Stimulated activated CD4-positive, alpha-beta T cell treated with anti-CD3 and anti-CD28 coated beads, Interleukin-12 subunit alpha, Interleukin-12 subunit beta, amount 100 ng/mL, for 4 hours (primary cell): ENCODE results near the gene RAD51B.

Experiments
- DNase-seq: peaks from one replicate; pipeline ENCODE4 v3.0.0-alpha.2; 2020

Gene RAD51B

DNA sequence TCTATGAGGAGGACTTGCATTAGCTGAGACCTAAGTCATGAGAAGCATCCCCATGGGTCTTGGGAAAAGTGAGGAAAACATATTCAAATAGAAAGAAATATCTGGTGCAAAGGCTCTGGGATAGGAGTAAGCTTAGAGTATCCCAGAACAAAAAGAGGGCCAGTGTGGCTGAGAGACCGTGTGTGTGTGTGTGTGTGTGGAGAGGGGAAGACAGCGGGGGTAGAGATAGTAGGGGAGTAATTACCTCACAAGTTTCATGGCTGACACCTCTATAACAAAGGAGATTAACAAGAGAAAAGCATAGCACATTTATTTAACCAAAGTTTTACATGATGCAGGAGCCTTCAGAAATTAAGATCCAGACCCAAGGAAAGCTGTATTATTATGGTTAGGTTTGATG is 440.5 kb downstream of the RAD51B start:
- DNase-seq: no peak

DNA sequence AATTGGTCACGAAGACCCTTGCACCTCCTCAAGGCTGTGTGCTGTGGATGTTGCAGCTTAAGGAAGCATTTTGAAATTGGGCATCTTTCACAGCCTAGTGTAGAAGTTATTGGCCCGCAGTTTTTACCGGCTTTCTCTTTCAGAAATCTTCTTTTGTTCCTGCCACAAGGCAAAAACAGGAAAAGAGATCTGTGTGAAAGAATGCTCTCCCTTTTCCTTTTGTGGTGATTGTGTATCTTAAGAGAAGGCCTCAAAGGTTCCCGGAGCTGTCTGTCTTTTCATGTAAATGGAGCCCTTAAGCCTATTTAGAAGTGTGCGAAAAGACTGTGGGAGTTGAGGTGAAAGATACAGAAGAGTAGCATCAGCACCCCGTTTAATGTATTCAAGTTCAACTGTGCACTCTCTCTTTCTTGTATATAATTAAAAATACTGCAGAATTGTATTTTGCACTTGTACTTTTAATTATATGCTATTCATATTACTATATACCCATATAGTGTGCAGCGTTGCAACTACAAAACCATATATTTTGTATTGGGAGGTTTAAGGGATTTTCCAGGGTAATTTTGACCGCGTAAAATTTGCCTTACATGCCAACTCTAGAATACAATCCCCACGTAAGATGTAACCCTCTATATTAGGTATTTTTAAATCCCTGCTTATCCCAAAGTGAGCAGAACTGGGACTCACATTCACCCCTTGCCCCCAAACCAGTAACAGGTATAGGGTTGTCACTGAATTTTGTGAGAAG is 441.7 kb downstream of the RAD51B start:
- no peak for DNase-seq

DNA sequence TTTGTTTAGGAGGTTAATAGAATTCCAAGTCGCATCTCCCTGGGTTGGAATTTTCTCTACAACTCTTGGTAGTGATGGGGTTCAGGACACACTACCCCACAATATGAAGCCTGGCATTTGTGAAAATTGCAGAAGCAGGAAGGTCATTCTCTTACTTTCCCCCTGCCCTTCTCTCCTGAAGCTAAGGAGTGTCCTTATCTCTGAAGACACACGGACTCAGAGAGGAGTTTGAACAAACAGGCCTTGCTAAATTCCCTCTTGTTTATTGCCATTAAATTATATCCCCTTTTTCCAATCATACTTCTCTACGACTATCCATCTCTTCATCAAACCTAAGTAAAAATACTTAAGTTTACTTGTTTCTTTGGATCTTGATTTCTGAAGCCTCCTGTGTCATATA is 443.0 kb downstream of the RAD51B start:
- no peak for DNase-seq

DNA sequence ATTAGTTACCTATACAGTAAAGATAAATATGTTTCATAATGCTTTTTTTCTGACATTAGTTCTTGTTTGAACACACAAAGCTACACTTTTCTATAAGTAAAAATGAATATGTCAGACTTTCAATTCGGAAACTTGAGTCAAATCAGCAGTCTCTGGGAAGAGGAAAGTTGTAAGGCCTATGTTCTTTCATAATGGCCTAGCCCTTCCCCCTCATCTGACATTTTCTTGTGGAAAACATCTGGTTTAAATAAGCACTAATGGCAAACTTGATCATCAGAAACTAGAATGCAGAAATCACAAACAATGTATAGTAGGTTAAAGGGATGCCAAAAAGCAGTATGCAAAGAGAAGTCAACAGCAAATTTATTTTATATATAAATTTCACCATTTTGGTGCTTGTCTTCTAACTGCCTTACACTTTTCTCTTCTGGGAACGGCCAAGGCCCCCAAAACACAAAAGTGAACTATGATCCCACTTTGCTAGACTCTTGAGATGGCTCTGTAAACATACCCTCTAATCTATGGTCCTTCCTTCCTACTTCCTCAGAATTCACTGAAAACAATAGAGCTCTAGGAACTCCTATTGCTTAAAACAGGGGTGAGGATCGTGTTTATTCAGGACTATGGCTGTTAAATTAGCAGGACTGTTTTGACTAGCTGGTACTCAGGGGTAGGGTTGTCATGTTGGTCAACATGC is 444.1 kb downstream of the RAD51B start:
- no peak for DNase-seq

DNA sequence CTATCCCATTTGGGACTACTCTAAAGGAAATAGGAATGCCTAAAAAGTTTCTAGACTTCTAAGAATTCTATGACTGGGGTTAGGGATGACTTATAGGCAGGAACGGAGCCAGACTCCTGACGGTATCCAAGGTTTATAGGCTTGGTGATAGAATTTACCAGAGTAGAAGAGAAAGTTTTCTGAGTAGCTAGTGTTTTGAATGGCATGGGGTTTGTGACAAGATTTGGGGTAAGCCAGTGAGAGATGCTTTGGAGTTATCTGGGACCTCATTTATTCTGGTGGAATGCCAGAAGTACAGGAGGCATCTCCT is 444.6 kb downstream of the RAD51B start:
- DNase-seq: no peak

DNA sequence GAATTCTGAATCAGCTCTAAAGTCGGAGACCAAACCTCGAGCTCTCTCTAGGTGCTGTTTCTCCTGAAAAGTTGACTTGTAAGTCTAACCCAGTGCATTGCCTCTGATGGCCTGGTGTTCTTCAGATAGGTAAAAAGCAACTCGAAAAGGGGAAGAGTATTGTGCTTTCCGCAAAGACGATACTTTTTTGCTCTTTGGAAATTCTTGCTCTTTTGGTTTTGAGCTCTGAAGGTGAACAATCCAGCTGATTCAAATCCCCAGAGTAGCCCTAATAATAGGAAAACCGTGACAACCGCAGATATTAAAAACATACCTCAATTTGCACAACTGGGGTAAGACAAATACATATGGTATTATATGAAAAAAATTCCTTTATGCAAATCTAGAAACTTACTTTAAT is 447.4 kb downstream of the RAD51B start:
- DNase-seq: no peak

DNA sequence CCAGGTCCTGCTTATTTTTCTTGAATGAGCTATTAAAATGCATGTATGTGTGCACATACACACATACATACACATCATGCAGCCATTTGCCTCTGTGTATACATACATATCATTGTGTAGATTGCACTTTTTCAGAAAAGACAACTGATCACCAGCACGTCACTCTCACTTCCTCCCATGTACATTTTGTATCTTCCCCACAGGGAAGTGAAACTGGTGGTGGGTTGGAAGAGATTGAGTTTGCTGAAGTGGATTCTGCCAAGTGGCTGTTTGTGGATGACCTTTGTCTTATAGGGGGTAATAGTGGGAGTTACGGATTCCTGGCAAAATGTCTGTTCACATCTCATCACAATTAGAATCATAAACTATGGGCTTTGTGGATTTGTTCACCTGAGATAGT is 448.6 kb downstream of the RAD51B start:
- no peak for DNase-seq

DNA sequence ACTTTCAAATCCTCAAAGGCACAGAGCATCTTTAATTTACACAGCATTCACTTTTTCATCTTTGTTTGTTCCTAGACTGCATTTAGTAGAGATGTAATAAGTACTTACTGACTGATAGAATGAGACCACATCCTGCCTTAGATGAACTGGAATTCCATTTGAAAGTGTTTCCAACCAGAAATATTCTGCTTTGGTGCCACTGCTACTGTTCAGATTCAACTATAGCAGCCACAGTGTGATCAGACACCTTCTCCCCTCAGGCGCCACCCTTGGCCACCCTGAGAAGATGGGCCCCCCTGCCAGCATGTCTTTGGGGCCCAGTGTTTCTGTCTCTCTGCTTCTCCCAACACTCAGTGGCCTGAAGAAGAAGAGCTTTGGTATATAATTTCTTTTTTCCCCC is 449.1 kb downstream of the RAD51B start:
- DNase-seq: no peak

DNA sequence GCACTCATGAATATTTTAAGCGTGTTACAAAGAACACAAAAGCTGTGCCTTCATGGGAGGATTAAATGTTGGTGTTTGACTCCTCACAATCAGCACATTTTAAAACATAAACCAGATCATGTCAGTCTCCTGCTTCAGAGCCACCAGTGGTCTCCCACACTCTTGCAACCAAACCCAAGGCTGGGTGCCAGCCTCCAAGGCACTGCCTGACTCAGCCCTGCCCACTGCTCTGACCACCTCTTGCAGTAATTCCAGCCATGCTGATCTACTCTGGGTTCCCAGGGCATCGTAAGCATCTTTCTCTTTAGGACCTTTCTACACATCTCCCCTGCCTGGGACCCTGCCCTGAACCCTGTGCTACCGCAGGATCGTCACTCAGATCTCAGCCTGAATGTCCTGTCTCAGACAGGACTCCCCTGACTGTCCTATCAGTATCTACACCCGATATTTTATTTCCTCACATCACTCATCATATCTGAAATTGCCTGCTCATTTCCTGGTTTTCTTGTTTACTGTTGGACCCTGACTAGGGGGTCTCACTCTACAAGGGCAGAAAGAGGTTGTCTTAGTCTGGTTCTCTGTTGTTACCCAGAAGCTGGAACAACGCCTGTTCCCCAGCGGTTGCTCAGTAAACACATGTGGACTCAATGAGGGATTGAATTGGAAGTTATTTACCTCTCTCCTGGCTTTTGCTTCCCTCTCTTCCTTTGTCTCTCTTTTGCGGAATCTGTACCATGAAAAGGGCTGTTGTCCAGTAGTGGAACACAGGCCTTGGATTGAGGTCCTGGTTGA is 449.8 kb downstream of the RAD51B start:
- DNase-seq: no peak

DNA sequence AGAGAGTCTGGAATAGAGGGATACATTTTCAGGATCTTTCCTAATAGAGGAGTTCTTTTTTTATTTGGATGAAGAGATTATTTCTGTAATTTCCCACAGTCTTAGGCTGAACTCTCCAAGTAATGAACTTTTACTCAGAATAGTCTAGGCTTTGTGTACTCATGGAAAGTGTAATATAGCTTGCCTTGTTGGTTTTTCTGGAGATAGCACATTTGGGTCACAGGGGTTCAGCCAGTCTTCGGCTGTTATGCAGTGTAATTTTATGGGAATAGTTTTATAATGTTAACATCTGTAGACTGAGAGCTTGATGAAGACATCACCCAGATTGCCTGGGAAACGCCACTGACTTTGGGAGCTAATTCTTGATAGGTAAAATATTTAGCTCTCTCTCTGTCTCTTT is 450.8 kb downstream of the RAD51B start:
- DNase-seq: no peak

DNA sequence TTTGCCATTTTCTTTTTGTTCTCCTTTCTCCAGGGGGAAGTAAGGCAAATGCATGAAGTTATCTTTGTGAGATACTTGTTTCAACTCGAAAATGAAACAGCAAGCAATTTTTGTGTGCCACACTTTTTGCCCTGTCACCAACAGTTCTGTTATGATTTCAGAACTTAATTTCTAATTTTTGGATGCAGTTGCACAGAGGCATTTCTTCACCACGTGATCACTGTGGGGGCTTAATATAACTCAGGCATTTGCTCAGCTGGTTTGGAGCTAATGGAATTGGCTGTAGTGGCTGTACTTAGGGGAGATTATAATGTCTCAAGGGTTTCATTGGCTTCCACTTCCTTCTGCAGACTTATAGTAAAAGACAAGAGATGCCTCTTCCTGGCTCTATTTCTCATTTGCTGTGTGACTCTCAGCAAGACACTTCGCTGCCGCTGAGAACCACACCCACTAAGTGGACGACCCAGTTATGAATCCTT is 452.4 kb downstream of the RAD51B start:
- no peak for DNase-seq

DNA sequence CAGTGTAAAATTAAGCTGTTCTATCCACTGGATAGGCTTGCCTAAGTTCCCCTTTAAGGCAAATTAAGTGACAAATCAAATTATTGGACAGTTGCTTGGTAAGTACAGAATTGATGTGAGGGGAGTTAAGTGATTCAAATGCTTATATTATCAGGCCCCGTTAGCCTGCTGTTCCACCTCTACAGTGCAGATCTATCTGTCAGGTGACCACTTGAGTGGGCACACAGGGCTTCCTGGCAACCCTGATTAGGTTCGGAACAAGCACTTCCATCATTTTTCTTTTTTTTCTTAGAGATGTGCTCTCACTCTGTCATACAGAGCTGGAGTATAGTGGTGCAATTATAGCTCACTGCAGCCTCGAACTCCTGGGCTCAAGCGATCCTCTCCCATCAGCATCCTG is 453.8 kb downstream of the RAD51B start:
- DNase-seq: no peak

DNA sequence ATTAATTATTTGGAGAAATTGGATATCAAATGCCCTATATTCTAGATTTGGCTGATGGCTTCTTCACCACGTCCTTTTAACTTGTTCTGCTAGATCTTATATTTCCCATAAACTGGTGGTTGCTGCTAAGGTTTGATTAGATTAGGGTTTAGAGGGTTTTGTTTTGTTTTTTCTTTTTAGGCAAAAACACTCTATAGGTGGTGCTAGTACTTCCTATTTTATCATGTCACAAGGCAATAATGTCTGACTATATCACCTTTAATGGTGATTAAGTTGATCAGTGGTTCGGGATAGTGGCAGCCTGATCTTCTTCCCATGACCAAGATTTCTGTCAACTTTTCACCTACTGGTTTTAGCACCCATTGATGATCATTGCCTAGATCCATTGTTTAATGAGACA is 455.1 kb downstream of the RAD51B start:
- no peak for DNase-seq

DNA sequence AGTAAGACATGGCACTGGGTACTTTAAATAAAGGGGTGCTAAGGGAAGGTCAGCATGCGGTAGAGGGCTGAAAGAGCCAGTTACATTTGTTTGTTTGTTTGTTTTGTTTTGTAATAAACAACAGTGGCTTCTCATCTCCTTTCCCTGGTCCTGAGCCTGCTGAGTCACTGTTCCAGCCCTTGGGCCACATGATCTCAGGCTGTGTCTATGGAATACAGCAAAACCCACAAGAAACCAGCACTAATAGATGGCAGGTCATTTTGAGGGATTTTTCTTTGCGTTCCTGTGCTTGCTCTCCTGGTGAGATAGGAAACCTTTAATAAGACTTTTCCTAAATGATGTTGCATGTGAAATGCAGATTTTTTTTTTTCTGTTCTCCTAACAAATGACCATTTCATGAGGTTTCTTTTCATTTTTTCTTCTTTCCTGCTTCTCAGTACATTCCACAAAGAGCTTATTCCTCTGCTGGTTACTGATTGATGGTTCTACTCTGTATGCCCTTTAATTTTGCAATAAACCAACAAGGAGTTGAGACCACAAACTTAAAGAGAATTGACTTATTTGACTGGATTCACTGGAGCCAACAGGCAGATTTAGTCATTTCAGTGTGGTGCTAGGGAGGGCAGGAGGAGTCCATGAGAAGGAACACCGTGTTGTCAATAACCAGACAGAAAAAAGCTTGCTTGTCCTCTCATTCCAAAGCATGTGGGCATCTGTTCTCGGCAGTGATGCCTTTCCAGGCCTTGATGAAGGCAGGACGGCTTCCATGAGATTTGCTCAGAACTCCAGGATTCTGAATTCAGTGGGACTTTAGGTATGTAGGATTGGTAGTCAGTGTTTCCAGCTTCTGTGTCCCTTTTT is 459.2 kb downstream of the RAD51B start:
- DNase-seq: no peak

DNA sequence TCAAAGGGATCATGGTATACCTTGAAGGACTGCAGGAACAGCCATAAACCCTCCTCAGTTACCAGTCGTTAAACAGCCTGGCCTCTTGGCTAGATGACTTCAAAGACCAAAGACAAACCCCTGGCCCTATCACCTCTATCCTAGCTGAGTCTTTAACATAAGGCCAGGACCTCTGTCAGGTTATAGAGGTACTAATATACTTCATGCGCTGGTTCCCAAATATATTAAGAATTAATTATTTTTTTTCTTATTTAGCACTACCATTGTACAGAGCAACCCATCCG is 459.8 kb downstream of the RAD51B start:
- DNase-seq: no peak

DNA sequence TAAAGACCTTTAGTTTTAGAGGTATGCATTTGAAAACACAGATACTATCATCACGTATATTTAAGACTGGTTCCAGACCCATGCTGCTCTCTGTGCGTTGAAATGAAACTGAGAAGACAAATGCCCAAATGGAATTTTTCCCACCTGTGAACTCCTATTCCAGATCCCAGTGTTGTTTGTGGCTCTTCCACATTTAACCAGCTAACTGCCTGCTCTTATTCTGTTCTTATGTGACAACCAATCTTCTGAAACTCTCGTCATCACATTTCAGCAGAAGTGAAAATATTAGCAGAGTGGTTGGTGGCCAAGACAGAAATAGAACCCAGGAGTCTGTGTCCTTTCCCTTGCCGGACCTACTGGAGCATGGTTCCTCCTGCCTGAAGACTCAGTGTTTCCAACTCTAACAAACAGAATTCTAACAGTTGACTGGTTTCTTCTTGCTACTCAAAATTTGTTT is 460.2 kb downstream of the RAD51B start:
- DNase-seq: no peak

DNA sequence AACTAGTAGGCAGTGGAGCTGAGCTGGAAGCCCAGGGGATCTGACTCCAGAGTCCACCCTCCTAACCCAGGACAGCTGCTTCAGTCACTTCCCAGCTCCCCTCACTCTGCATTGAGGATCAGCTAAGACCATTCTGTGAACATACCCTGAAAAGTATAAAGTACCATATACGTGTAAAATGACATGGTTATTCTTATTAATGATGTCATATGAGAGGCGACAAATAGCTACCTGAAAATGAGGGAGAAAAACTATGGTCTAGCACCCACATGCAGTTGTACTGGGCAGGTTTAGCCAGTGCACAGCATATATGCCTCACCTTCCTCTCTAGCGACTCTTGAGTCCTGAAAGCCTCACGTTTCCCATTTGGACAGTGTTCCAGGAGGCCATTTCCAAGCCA is 461.9 kb downstream of the RAD51B start:
- DNase-seq: no peak

DNA sequence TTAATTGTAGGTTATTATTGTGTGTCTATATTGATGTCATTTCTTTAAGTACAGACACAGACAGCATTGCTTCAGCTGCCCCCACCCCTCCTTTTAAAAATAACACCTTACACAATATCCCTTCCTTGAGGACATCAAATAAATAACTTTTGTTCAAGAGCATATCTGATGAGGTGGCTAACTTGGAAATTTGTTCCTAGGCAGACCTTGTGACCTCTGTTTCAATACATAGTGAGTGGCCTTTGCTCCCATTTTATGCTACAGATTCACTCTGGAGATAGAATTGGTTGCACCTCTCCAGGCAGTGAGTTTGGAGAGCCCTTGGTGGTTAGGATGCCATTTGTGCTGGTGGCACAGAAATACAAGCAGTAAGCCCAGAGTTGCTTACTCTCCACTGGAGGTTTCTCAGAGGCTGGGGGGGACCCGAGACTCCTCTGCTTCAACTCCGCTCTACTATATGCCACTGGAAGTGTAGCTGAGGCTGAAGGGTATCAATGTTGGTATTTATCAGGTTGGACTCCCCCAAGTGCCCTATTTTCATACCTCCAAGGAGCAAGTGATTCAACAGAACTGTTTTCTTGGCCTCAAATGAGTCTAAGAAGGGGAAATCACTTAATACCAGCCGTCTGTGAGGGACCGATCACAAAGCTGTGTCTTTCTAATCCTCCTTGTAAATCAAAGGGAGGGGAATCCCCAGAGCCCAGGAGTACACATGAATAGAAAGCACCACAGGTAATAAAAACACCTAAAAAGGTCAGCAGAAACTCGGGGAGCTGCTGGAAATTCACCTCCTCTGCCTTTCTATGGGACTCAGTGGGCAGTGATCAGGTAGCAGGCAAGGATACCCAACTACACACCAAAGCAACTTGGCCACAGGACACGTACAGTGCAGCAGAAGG is 463.1 kb downstream of the RAD51B start:
- no peak for DNase-seq

DNA sequence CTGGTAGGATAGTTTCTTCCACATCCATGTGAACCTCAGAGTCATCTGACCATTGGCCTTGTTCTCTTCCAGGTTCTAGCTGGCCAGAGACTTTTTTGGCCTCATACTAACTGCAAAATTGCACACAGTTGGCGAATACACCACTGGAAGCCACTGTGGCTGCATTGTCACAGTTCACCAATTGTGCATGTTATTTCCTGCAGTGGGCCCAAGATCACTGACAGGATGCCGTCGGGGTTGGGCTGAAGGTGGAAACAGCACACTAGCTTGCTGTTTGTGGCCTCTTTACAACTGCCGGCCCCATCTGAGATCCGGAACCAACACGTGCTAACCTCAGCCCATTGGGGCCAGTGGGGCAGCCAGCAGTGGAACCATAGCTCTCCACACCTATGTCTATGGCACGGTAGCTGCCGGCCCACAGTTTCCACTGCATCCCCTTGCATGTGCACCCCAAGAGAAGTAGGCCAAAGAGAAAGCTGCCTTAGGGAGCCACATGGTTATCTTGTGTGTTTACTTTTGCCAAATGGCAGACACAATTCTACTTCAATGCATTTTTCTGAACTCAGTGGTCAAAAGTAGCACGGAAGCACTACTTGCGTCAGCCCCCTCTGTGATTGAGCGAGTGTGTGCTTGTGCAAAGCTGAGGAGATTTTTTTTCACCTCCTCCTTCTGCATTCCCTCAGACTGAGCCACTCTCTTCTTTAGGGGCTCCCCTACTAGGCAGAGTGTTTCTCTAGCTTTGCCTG is 464.0 kb downstream of the RAD51B start:
- peak; percentile 21 for DNase-seq

DNA sequence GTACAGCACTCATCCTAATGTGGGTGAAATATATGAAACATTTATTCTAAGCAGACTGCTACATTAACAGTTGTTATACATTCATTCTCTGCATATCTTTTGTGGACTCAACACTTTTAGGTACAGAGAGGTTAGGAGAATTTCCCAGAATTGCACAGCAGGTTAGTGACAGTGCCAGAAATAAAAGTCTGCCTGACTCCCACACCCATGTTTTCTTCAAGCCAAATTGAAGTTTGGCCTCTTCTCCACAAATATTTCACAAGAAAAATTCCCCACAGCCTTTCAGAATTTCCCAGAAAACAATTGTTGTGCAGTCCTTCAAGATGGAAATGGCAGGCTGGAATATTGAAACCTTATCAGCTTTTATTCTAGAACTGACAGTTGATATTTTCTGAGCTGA is 464.8 kb downstream of the RAD51B start:
- DNase-seq: no peak

DNA sequence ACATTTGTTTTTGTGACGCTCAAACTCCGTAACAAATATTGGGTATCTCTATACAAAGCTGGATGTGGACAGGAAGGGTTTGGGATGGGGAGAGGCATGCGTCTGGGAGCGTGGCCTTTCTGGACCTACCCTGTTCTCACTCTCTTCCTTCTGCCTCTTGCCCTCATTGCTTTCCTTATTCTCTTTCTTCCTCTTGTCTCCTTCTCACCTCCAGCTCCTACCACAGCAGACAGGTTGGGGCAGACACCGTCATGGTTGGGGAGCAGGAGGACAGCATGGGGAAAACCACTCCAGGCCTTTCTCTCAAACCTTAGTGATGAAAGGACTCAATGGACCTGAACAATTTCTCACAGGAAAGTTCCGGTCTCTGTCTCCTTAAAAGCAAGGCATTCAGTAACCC is 465.3 kb downstream of the RAD51B start:
- DNase-seq: no peak
